ENCODE measurements around the gene LRRC61. TPM values are rescaled to one million over a fixed set of nuclear protein-coding genes. Genes with fewer than 3 reads are reported as not detected.

Gene LRRC61
- total RNA-seq, 1 donor from 2014 or later: 10.2 TPM

DNA sequence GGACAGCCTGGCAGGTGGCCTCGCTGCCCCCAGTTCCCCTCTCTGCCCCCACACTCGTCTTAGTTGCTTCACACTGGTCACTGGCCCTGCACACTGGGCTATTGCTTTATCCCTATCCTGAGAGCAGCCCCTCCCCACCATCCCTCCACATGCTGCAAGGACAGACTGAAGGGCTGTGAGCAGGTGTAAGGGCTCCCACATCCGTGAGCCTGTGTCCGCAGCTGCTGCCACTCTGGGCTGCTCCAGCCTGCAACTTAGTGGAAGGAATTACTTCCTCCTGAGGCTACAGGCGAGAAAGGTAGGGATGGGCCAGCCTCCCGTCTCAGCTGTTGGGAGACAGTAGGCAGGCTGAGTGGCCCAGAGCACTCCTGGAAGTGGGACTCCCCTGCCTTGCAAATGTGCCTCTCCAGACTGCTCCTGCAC is 14.5 kb downstream of the LRRC61 start:
- H3K9me3 ChIP-seq: no peaks in the 10 kb centered on the region
- intact Hi-C loops (cut with DNase I): no loop called here
- peak; percentile 56 for DNase-seq
- H3K27ac ChIP-seq: no peak overlapping the region
- peaks cover 18% of the 10 kb centered on the region for H3K27me3 ChIP-seq
- peaks cover 7% of the 10 kb centered on the region for H3K4me1 ChIP-seq
- peaks cover 4% of the 10 kb centered on the region for H3K36me3 ChIP-seq
- no peak for ATAC-seq
- no peak overlapping the region for H3K4me3 ChIP-seq
- TF ChIP-seq, protein P1, sequence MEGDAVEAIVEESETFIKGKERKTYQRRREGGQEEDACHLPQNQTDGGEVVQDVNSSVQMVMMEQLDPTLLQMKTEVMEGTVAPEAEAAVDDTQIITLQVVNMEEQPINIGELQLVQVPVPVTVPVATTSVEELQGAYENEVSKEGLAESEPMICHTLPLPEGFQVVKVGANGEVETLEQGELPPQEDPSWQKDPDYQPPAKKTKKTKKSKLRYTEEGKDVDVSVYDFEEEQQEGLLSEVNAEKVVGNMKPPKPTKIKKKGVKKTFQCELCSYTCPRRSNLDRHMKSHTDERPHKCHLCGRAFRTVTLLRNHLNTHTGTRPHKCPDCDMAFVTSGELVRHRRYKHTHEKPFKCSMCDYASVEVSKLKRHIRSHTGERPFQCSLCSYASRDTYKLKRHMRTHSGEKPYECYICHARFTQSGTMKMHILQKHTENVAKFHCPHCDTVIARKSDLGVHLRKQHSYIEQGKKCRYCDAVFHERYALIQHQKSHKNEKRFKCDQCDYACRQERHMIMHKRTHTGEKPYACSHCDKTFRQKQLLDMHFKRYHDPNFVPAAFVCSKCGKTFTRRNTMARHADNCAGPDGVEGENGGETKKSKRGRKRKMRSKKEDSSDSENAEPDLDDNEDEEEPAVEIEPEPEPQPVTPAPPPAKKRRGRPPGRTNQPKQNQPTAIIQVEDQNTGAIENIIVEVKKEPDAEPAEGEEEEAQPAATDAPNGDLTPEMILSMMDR (IDR thresholded peaks at IDR 0.05): no peak

DNA sequence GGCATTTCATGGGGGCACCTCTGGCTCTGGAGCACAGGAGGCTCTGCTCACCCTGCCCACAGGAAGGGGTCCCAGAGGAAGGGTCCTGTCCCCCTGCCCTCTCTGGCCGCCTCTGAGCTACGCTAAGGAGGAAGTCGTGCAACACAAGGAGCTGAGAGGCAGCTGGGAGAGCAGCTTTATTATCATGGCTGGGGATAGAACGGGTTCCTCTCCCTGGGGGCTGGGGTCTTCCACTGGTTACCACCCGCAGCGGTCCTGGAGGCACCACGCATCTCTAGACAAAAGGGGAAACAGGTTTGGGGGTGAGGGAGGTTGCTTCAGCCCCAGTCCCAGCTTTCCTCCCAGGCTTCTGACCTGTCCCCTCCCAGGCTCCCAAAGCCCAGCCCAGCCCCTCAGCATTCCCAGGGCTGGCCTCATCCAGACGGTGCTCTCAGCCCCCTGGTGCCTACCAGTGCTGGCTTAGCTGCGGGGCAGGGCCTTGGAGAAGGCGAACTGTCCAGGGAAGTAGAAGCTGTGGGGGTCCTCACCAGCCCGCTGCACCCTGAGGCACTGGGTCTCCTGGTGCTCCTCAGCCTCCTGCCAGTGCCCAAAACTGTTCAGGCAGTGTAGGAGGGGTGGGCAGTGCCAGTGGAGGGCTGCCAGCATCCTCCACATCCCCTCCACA is 15.1 kb downstream of the LRRC61 start:
- DNase-seq: no peak
- no peak overlapping the region for H3K27ac ChIP-seq
- peak overlapping the region; percentile 58 for H3K4me3 ChIP-seq
- peaks cover 4% of the 10 kb centered on the region for H3K36me3 ChIP-seq
- intact Hi-C loops (cut with DNase I): no loop called here
- H3K9me3 ChIP-seq: no peaks in the 10 kb centered on the region
- TF ChIP-seq, protein P1 (IDR thresholded peaks at IDR 0.05): no peak
- H3K4me1 ChIP-seq: peaks cover 7% of the 10 kb centered on the region
- H3K27me3 ChIP-seq: peaks cover 18% of the 10 kb centered on the region
- ATAC-seq: no peak

DNA sequence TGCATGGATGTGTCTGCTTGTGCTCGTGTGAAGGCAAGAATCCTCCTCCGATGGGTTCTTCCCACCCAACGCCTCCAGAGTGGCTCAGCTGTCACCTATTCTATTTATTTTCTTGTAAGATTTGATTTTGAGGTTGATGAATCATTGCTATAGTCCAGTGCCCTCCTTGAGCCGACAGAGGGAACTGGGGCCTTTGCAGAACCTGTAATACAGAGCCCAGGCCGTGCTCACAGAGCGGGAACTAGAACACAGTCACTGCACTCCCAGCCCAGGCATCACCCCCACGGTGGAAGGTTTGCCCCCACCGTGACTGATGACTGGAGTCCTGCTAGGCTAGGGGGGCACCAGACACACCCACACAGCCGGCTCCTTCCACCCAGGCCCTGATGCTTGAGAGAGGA is 16.3 kb downstream of the LRRC61 start:
- Histone ChIP-seq H3K27ac (peak overlapping the region; percentile 6), H3K36me3 (peaks cover 4% of the 10 kb centered on the region), H3K9me3 (no peaks in the 10 kb centered on the region), H3K27me3 (peaks cover 18% of the 10 kb centered on the region), H3K4me3 (peak overlapping the region; percentile 58), H3K4me1 (peaks cover 7% of the 10 kb centered on the region)
- TF ChIP-seq, protein P1 (IDR thresholded peaks at IDR 0.05): no peak
- ATAC-seq: no peak
- DNase-seq: no peak
- intact Hi-C loops (cut with DNase I): no loop called here

DNA sequence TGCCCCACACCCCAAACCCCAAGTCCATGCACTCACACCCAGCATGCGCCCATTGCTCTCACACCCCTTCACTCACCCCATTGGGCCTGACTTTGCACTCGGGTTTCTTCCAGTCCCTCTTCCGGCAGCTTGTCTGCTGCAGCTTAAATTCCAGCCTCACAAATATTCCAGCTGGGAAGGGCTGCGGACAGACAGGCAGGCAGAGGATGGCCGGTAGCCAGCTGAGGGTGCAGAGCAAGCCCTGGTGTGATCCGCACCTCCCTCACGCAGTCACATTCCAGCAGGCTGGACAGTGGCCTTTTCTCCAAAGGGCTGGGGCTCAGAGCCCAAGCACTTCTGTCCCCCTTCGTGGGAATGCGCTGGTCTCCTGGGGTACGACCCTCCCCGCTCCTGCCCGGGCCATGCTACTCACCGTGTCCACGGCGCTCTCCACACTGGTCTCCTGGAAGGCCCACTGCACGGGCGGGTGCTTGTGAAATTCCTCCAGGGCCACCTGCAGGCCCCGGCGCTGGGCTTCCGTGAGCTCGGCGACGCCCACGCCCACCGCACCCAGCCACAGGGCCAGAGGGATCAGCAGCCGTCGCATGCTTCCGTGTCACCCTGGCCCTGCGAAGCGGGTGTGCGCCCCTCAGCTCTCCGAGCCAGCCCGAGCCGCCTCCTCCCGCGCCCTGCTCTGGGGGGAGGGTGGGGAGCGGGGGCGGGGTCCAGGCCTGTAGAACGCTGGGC is 17.0 kb downstream of the LRRC61 start:
- Histone ChIP-seq H3K27me3 (peaks cover 18% of the 10 kb centered on the region), H3K4me1 (peaks cover 7% of the 10 kb centered on the region), H3K4me3 (peak overlapping the region; percentile 58), H3K9me3 (no peaks in the 10 kb centered on the region), H3K36me3 (peaks cover 4% of the 10 kb centered on the region), H3K27ac (peak overlapping the region; percentile 85)
- TF ChIP-seq, protein P1 (IDR thresholded peaks at IDR 0.05): no peak
- ATAC-seq: peak; percentile 59
- intact Hi-C loops (cut with DNase I): no loop called here
- DNase-seq: no peak

DNA sequence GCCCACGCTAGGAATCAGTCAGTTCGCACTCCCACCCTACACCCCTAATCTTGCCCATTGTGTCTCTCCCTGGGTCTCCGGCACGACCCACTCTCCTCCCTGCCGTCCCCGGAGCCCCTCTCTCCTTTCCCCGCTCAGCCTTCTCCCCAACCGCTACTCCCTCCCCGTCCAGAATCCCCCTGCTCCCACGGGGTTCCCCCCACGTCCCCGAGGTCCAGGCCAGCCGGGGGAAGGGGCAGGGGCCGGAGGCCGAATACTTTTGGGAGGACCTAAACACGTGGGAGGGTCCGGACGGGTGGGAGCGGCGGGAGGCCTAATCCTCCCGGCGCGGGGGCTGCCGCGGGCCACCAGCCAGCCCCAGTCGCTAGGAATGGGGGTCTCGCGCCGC is 17.7 kb downstream of the LRRC61 start:
- peaks cover 4% of the 10 kb centered on the region for H3K36me3 ChIP-seq
- H3K4me1 ChIP-seq: peaks cover 7% of the 10 kb centered on the region
- H3K9me3 ChIP-seq: no peaks in the 10 kb centered on the region
- H3K27ac ChIP-seq: peak overlapping the region; percentile 85
- intact Hi-C loops (cut with DNase I): no loop called here
- H3K4me3 ChIP-seq: peak overlapping the region; percentile 58
- DNase-seq (peak; percentile 63), ATAC-seq (no peak)
- TF ChIP-seq, protein P1 (IDR thresholded peaks at IDR 0.05): no peak
- H3K27me3 ChIP-seq: peaks cover 18% of the 10 kb centered on the region
